HUES64 (cell line): Measurements from ENCODE around the gene POLE2.
"Not testable (repeated sequence)": the region's sequence is repeated elsewhere in the genome, so short reads cannot be mapped to it uniquely, and the experiment has no call there.

ENCODE experiments used
- H3K27ac ChIP-seq: 2 replicates; pipeline ENCODE4 v1.7.0; 2013; ENCODE audit warnings: low read depth, low read length, inconsistent platforms
- H3K27me3 ChIP-seq: 2 replicates; pipeline ENCODE4 v1.6.1; 2013; ENCODE audit warnings: mild to moderate bottlenecking, low read length; ENCODE audit not compliant: insufficient read depth
- H3K36me3 ChIP-seq: 2 replicates; pipeline ENCODE4 v1.6.1; 2013; ENCODE audit warnings: mild to moderate bottlenecking, low read length; ENCODE audit not compliant: insufficient read depth
- H3K4me1 ChIP-seq: 2 replicates; pipeline ENCODE4 v1.6.1; 2013; ENCODE audit warnings: mild to moderate bottlenecking, low read length, moderate library complexity; ENCODE audit not compliant: insufficient read depth
- H3K4me3 ChIP-seq: 2 replicates; pipeline ENCODE4 v1.5.1; 2013; ENCODE audit warnings: mild to moderate bottlenecking, low read length, moderate library complexity
- H3K9ac ChIP-seq: 2 replicates; pipeline ENCODE4 v1.6.1; 2013; ENCODE audit warnings: mild to moderate bottlenecking, low read depth, low read length
- H3K9me3 ChIP-seq: 2 replicates; pipeline ENCODE4 v1.6.1; 2013; ENCODE audit warnings: low read depth, low read length; ENCODE audit not compliant: insufficient read depth
- WGBS: fragments of 150-250, 120-280 bp; methylation state at CpG from one replicate; pipeline ENCODE4 v1.1.7; 2013; ENCODE audit warnings: missing lambda C conversion rate; 5-methylcytosine and 5-hydroxymethylcytosine counted together

The POLE2 gene

DNA sequence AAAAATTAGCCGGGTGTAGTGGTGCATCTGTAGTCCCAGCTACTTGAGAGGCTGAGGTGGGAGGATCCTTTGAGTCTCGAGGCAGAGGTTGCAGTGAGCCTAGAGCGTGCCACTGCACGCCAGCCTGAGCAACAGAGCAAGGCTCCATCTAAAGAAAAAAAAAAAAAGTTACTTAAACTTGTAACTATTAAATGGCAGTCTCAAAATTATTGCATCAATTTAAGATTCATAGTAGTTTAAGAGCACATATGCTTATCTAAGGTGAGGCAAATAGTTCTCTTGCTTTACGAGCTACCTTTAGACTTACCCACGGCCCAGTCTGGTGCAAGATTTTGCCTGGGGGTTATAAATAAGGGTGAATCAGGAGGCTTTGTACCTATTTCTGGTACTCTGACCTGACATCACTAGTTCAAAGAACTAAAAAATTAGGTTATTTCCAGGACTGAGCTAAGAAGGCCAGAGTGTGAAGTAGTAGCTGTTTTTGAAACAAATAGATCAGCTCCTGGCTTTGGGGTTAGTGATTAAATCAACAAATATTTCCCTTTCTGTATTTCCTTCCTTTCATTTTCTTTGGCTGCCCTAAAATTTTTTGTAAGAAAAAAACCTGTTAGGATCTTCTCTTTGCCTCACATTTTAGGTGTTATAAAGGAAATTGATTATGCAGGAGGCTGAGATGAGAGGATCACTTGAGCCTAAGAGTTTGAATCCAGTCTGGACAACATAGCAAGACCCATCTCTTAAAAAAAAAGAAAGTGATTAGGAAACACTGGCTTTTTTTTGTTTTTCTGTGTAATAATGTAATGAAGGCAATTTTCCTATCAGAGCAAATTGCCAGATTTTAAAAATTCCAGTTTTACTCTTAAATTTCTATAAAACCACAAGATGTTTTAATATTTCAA, 63.8 kb downstream of the POLE2 start:
- H3K4me3 ChIP-seq, result no peak overlapping the region
- no peaks in the 10 kb centered on the region for H3K9me3 ChIP-seq
- no peaks in the 10 kb centered on the region for H3K27me3 ChIP-seq
- WGBS, result 92% methylated on average over 6 of the region's 6 CpGs
- H3K36me3 ChIP-seq, result peaks cover 64% of the 10 kb centered on the region
- no peak overlapping the region for H3K9ac ChIP-seq
- H3K4me1 ChIP-seq, result peaks cover 17% of the 10 kb centered on the region
- no peak overlapping the region for H3K27ac ChIP-seq

GRCh38 chr14:49623387-49623786, 64.6 kb downstream of the POLE2 start:
- Histone ChIP-seq H3K4me1 (peaks cover 17% of the 10 kb centered on the region), H3K9me3 (no peaks in the 10 kb centered on the region), H3K27ac (no peak overlapping the region), H3K9ac (no peak overlapping the region), H3K27me3 (no peaks in the 10 kb centered on the region), H3K4me3 (no peak overlapping the region), H3K36me3 (peaks cover 68% of the 10 kb centered on the region)
- WGBS, result 100% methylated on average over 3 of the region's 3 CpGs

- Histone ChIP-seq H3K4me1 (peaks cover 17% of the 10 kb centered on the region), H3K9me3 (no peaks in the 10 kb centered on the region), H3K27ac (no peak overlapping the region), H3K4me3 (peak overlapping the region; percentile 90), H3K27me3 (no peaks in the 10 kb centered on the region), H3K36me3 (peaks cover 69% of the 10 kb centered on the region), H3K9ac (no peak overlapping the region)
- 75% methylated on average over 3 of the region's 3 CpGs for WGBS
These were observed 65.9 kb downstream of the POLE2 start for GRCh38 chr14:49622022-49622607.

DNA sequence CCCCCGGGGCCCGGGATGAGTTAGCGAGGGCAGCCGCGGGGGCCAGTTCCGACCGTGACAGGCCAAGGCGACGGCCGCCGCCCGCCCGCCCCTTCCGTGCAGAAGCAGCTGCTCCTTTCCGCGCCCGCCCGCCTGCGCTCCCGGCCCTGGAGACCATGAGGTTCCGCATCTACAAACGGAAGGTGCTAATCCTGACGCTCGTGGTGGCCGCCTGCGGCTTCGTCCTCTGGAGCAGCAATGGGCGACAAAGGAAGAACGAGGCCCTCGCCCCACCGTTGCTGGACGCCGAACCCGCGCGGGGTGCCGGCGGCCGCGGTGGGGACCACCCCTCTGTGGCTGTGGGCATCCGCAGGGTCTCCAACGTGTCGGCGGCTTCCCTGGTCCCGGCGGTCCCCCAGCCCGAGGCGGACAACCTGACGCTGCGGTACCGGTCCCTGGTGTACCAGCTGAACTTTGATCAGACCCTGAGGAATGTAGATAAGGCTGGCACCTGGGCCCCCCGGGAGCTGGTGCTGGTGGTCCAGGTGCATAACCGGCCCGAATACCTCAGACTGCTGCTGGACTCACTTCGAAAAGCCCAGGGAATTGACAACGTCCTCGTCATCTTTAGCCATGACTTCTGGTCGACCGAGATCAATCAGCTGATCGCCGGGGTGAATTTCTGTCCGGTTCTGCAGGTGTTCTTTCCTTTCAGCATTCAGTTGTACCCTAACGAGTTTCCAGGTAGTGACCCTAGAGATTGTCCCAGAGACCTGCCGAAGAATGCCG, 66.7 kb downstream of the POLE2 start:
- Histone ChIP-seq H3K4me3 (peak overlapping the region; percentile 90), H3K9me3 (no peaks in the 10 kb centered on the region), H3K36me3 (peaks cover 63% of the 10 kb centered on the region), H3K27ac (peak overlapping the region; percentile 60), H3K9ac (peak overlapping the region; percentile 74), H3K4me1 (peaks cover 17% of the 10 kb centered on the region), H3K27me3 (no peaks in the 10 kb centered on the region)
- 4% methylated on average over 65 of the region's 65 CpGs for whole genome bisulfite sequencing

GRCh38 chr14:49620182-49621113, 67.6 kb downstream of the POLE2 start, which contains the start of the genes MGAT2 and RPL36AL:
MGAT2 (plus strand) TSS chr14:49620799; CDS start chr14:49621269, 470 bp downstream.
RPL36AL (minus strand) TSS chr14:49620626; CDS start chr14:49619104, 1,522 bp downstream.
- peak within 1 kb of the TSS; percentile 95 for H3K9ac ChIP-seq
- peaks cover 17% of the 10 kb centered on the region for H3K4me1 ChIP-seq
- H3K27ac ChIP-seq, result peak within 1 kb of the TSS; percentile 95
- WGBS, result under 1% methylated on average over 85 of the region's 85 CpGs
- H3K27me3 ChIP-seq, result no peaks in the 10 kb centered on the region
- peak within 1 kb of the TSS; percentile 90 for H3K4me3 ChIP-seq
- H3K36me3 ChIP-seq, result peaks cover 55% of the 10 kb centered on the region
- H3K9me3 ChIP-seq, result no peaks in the 10 kb centered on the region

DNA sequence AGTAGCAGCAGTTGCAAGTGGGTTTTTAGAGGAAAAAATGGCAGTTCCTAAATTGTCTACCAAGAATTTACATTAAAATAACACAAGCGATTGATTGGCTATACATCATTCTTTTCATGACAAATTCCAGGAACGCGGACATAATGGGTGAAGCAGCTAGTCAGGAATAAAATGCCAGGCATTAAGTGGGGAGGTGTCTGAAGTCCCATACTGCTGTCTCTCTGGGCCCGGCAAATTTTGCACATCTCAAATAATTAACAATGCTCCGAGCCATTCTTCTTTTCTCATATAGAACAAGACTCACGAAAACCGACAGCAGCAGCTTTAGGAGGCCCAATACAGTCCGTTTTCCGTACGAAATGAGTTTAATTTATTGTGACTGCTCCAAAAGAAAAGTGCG, 68.3 kb downstream of the POLE2 start:
- Histone ChIP-seq H3K9me3 (no peaks in the 10 kb centered on the region), H3K36me3 (peaks cover 48% of the 10 kb centered on the region), H3K27ac (peak overlapping the region; percentile 95), H3K27me3 (no peaks in the 10 kb centered on the region), H3K4me1 (peaks cover 17% of the 10 kb centered on the region), H3K4me3 (peak overlapping the region; percentile 90), H3K9ac (peak overlapping the region; percentile 95)
- WGBS, result 2% methylated on average over 11 of the region's 11 CpGs

- H3K9me3 ChIP-seq, H3K27ac ChIP-seq, H3K27me3 ChIP-seq: not testable (repeated sequence)
- Histone ChIP-seq H3K9ac (peak overlapping the region; percentile 95), H3K4me1 (peaks cover 17% of the 10 kb centered on the region), H3K36me3 (peaks cover 48% of the 10 kb centered on the region), H3K4me3 (peak overlapping the region; percentile 90)
- WGBS, result 65% methylated on average over 19 of the region's 19 CpGs
These were observed 68.7 kb downstream of the POLE2 start for GRCh38 chr14:49619273-49619672.

DNA sequence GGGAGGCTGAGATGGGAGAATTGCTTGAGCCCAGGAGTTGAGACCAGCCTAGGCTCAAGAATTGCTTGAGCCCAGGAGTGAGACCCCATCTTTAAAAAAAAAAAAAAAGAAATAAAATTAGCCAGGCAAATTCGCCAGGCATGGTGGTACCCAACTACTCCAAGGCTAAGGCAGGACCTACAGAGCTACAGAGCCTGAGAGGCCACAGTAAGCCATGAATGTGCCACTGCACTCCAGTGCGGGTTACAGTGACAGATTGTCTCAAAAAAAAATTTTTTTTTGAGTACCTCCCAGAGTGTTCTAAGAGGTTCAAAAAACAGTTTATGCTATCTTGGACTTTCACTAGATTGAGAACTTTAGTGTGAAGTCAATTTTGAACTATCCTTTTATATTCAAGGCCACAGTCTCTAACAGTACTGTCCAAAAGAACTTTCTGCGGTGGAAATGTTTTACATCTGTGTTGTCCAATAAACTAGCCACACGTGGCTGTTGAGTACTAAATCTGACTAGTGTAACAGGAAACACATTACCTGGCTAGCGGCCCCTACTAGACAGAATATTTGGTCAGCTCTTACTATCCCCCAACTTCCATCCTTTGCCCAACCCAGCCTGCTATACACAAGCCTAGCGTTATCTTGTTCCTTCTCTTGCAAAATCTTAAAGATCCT, 70.0 kb downstream of the POLE2 start:
- Histone ChIP-seq H3K9me3 (no peaks in the 10 kb centered on the region), H3K36me3 (peaks cover 39% of the 10 kb centered on the region), H3K4me1 (peaks cover 13% of the 10 kb centered on the region), H3K9ac (no peak overlapping the region), H3K27me3 (no peaks in the 10 kb centered on the region), H3K4me3 (no peak overlapping the region), H3K27ac (no peak overlapping the region)
- WGBS, result 95% methylated on average over 6 of the region's 6 CpGs

DNA sequence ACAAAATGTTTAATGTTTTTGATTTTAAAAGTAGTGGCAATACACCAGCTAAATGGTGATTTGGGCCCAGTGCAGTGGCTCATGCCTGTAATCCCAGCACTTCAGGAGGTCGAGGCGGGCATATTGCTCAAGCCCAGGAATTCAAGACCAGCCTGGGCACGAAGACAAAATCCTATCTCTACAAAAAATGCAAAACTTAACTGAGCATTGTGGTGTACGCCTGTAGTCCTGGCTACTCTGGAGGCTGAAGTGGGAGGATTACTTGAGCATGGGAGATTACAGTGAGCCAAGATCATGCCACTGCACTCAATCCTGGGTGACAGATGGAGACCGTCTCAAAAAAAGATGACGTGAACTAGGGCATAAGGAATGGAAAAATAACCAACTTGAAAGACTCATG, 72.2 kb downstream of the POLE2 start:
- no peaks in the 10 kb centered on the region for H3K4me1 ChIP-seq
- no peaks in the 10 kb centered on the region for H3K9me3 ChIP-seq
- H3K27ac ChIP-seq, result no peak overlapping the region
- no peak overlapping the region for H3K4me3 ChIP-seq
- H3K9ac ChIP-seq, result no peak overlapping the region
- H3K27me3 ChIP-seq, result no peaks in the 10 kb centered on the region
- peaks cover 30% of the 10 kb centered on the region for H3K36me3 ChIP-seq
- 94% methylated on average over 6 of the region's 6 CpGs for WGBS

GRCh38 chr14:49614196-49614595, 73.8 kb downstream of the POLE2 start:
- H3K27ac ChIP-seq, result no peak overlapping the region
- WGBS, result 100% methylated on average over 2 of the region's 2 CpGs
- H3K36me3 ChIP-seq, result peaks cover 29% of the 10 kb centered on the region
- no peaks in the 10 kb centered on the region for H3K4me1 ChIP-seq
- no peaks in the 10 kb centered on the region for H3K27me3 ChIP-seq
- no peaks in the 10 kb centered on the region for H3K9me3 ChIP-seq
- H3K4me3 ChIP-seq, result no peak overlapping the region
- no peak overlapping the region for H3K9ac ChIP-seq
